ENCODE data around the gene SIRT7. TPM values are rescaled to one million over a fixed set of nuclear protein-coding genes. Genes with fewer than 3 reads are reported as not detected.
A peak's percentile ranks its signal among the peaks of the same experiment; 100 is the strongest.

The SIRT7 gene
- total and polyA plus RNA-seq, 11 donors = 3.6 to 13.2 (median 6.8) TPM

DNA sequence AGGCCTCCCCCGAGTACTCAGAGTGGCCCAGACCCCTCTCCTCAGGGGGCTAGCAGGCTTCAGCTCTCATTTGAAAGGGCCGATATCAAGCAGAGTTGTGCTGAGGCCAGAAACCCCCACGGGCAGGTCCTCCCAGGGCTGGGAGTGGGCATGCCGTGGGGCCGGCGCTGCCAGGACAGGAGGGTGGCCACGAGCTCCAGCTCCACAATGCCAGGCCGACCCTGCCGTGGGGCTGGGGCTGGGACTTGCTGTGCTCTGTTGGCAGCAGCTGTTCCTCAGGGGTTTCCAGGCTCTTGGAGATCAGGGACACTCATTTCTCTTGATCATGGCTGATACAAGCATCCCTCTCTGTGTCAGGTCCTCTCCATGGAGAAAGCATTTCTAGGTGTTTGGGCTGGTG is 19.1 kb downstream of the SIRT7 start:
- peaks cover 0 to 69% (median 64%) of the 10 kb centered on the region in 9 donors for H3K36me3 ChIP-seq
- no peaks in the 10 kb centered on the region for H3K9me3 ChIP-seq
- DNase-seq (peak in 1 of 5 donors; percentile 40), ATAC-seq (no peak)
- H3K4me3 ChIP-seq = no peak overlapping the region
- peaks cover 0 to 19% (median 0%) of the 10 kb centered on the region in 9 donors for H3K27me3 ChIP-seq
- TF ChIP-seq POLR2A (IDR thresholded peaks at IDR 0.05) = no peak
- TF ChIP-seq, protein P1, sequence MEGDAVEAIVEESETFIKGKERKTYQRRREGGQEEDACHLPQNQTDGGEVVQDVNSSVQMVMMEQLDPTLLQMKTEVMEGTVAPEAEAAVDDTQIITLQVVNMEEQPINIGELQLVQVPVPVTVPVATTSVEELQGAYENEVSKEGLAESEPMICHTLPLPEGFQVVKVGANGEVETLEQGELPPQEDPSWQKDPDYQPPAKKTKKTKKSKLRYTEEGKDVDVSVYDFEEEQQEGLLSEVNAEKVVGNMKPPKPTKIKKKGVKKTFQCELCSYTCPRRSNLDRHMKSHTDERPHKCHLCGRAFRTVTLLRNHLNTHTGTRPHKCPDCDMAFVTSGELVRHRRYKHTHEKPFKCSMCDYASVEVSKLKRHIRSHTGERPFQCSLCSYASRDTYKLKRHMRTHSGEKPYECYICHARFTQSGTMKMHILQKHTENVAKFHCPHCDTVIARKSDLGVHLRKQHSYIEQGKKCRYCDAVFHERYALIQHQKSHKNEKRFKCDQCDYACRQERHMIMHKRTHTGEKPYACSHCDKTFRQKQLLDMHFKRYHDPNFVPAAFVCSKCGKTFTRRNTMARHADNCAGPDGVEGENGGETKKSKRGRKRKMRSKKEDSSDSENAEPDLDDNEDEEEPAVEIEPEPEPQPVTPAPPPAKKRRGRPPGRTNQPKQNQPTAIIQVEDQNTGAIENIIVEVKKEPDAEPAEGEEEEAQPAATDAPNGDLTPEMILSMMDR (IDR thresholded peaks at IDR 0.05) = no peak
- no peak overlapping the region for H3K27ac ChIP-seq
- intact Hi-C loops (cut with DNase I) = loop anchor here in 1 of 10 donors (5.0 kb wide), 1 partner anchor 52 kb away; no protein-coding TSS in a partner anchor
- WGBS, 4 donors = 89 to 92% (median 91%) methylated on average over 9 of the region's 9 CpGs
- peaks cover 0 to 15% (median 7%) of the 10 kb centered on the region in 12 donors for H3K4me1 ChIP-seq

GRCh38 chr17:81898029-81898866 is 19.7 kb downstream of the SIRT7 start:
- no peak overlapping the region for H3K27ac ChIP-seq
- intact Hi-C loops (cut with DNase I) = loop anchor here in 1 of 10 donors (5.0 kb wide), 1 partner anchor 51 kb away; no protein-coding TSS in a partner anchor
- 87 to 90% (median 89%) methylated on average over 19 of the region's 19 CpGs for WGBS, 4 donors
- DNase-seq (peak in 1 of 5 donors; percentile 41), ATAC-seq (no peak)
- H3K36me3 ChIP-seq = peaks cover 0 to 73% (median 64%) of the 10 kb centered on the region in 9 donors
- H3K27me3 ChIP-seq = peaks cover 0 to 19% (median 0%) of the 10 kb centered on the region in 9 donors
- H3K9me3 ChIP-seq = no peaks in the 10 kb centered on the region
- H3K4me1 ChIP-seq = peaks cover 0 to 15% (median 7%) of the 10 kb centered on the region in 12 donors
- H3K4me3 ChIP-seq = no peak overlapping the region
- TF ChIP-seq, protein P1 (IDR thresholded peaks at IDR 0.05) = no peak
- TF ChIP-seq POLR2A (IDR thresholded peaks at IDR 0.05) = no peak

GRCh38 chr17:81895400-81895799 is 22.6 kb downstream of the SIRT7 start:
- WGBS, 4 donors = 90 to 93% (median 91%) methylated on average over 11 of the region's 11 CpGs
- H3K4me3 ChIP-seq = no peak overlapping the region

GRCh38 chr17:81891303-81891552 is 26.7 kb downstream of the SIRT7 start:
- Histone ChIP-seq H3K27ac (peak overlapping the region in 11 of 12 donors; percentile 69 to 97 (median 94)), H3K27me3 (no peaks in the 10 kb centered on the region), H3K4me3 (peak overlapping the region; percentile 56 to 99 (median 94)), H3K9me3 (no peaks in the 10 kb centered on the region), H3K36me3 (peaks cover 0 to 70% (median 63%) of the 10 kb centered on the region in 9 donors), H3K4me1 (peaks cover 7 to 31% (median 21%) of the 10 kb centered on the region in 12 donors)
- intact Hi-C loops (cut with DNase I) = loop anchor here in 1 of 10 donors (1.0 kb wide), 1 partner anchor 20 kb away; the partner anchor contains the start of gene PCYT2
- WGBS, 4 donors = 0 to 1% (median 0%) methylated on average over 13 to 40 of the region's 40 CpGs; no CpG with 5 or more reads in 1 of the 4 donors
- DNase-seq = no peak
- ATAC-seq = no peak
- TF ChIP-seq, protein P1 (IDR thresholded peaks at IDR 0.05) = no peak
- no peak for TF ChIP-seq POLR2A (IDR thresholded peaks at IDR 0.05)

More at GRCh38 chr17:81895400-81895799, 22.6 kb downstream of the SIRT7 start:
- intact Hi-C loops (cut with DNase I) = loop anchor here in 1 of 10 donors (5.0 kb wide), 1 partner anchor 48 kb away; no protein-coding TSS in a partner anchor
- peaks cover 1 to 20% (median 11%) of the 10 kb centered on the region in 12 donors for H3K4me1 ChIP-seq
- DNase-seq (peak in 1 of 5 donors; percentile 29), ATAC-seq (no peak)
- H3K36me3 ChIP-seq = peaks cover 0 to 71% (median 63%) of the 10 kb centered on the region in 9 donors
- no peaks in the 10 kb centered on the region for H3K9me3 ChIP-seq
- H3K27ac ChIP-seq = no peak overlapping the region
- TF ChIP-seq, protein P1 (IDR thresholded peaks at IDR 0.05) = no peak
- no peak for TF ChIP-seq POLR2A (IDR thresholded peaks at IDR 0.05)
- H3K27me3 ChIP-seq = no peaks in the 10 kb centered on the region

Measured in heart left ventricle (tissue), 16 donors.